OCI-LY7 (cell line): Measurements from ENCODE around the gene ADAMTS13.

ENCODE experiments used
- EZH2phosphoT487 ChIP-seq: fragments of 200-600 bp; sonication (generic); IDR thresholded peaks from 2 replicates; pipeline ENCODE4 v1.6.1; 2018; ENCODE audit warnings: low read depth, borderline replicate concordance, mild to moderate bottlenecking, mixed run types, antibody characterized with exemption, low read length, moderate library complexity, mixed read lengths
- TF ChIP-seq, protein P1 (sequence below): fragments of 200-600 bp; sonication (generic); conservative IDR thresholded peaks from 2 replicates; pipeline ENCODE4 v1.5.1; 2014; ENCODE audit warnings: mild to moderate bottlenecking, antibody characterized with exemption, low read length, moderate library complexity, mixed read lengths

- TF ChIP-seq, protein P1, sequence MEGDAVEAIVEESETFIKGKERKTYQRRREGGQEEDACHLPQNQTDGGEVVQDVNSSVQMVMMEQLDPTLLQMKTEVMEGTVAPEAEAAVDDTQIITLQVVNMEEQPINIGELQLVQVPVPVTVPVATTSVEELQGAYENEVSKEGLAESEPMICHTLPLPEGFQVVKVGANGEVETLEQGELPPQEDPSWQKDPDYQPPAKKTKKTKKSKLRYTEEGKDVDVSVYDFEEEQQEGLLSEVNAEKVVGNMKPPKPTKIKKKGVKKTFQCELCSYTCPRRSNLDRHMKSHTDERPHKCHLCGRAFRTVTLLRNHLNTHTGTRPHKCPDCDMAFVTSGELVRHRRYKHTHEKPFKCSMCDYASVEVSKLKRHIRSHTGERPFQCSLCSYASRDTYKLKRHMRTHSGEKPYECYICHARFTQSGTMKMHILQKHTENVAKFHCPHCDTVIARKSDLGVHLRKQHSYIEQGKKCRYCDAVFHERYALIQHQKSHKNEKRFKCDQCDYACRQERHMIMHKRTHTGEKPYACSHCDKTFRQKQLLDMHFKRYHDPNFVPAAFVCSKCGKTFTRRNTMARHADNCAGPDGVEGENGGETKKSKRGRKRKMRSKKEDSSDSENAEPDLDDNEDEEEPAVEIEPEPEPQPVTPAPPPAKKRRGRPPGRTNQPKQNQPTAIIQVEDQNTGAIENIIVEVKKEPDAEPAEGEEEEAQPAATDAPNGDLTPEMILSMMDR, result peak; percentile 78
- no peak for TF ChIP-seq EZH2phosphoT487
Observed at GRCh38 chr9:133463234-133463863, 41.2 kb downstream of the ADAMTS13 start.
